DND-41 (cell line): ENCODE results near the gene GPX5.
"Not testable (repeated sequence)": the region's sequence is repeated elsewhere in the genome, so short reads cannot be mapped to it uniquely, and the experiment has no call there.

Source experiments
- ATAC-seq: fragments of 200-7000 bp; cut with Tn5 transposase; 3 replicates; pipeline ENCODE4 v1.9.1; 2021; ENCODE audit warnings: low read depth; ENCODE audit not compliant: insufficient read depth
- DNase-seq: peaks from one replicate; pipeline ENCODE4 v3.0.0-alpha.2; 2020
- H2AFZ ChIP-seq: 2 replicates; pipeline ENCODE4 v1.6.0; 2012; ENCODE audit warnings: low read depth, low read length
- H3K27ac ChIP-seq: 2 replicates; pipeline ENCODE4 v1.5.1; 2012; ENCODE audit warnings: low read length, inconsistent platforms
- H3K27me3 ChIP-seq: fragments of 200-600 bp; sonication (generic); 2 replicates; pipeline ENCODE4 v1.6.0; 2012; ENCODE audit warnings: low read length, mild to moderate bottlenecking, inconsistent platforms; ENCODE audit not compliant: insufficient read depth, poor library complexity
- H3K36me3 ChIP-seq: 2 replicates; pipeline ENCODE4 v1.5.1; 2012; ENCODE audit warnings: low read length, inconsistent platforms; ENCODE audit not compliant: insufficient read depth
- H3K4me1 ChIP-seq: 2 replicates; pipeline ENCODE4 v1.5.1; 2012; ENCODE audit warnings: mild to moderate bottlenecking, low read length; ENCODE audit not compliant: insufficient read depth
- H3K4me2 ChIP-seq: 2 replicates; pipeline ENCODE4 v1.6.0; 2012; ENCODE audit warnings: mild to moderate bottlenecking, moderate library complexity, low read length, inconsistent platforms; ENCODE audit not compliant: insufficient read depth
- H3K4me3 ChIP-seq, 2 experiments: fragments of 200-600 bp in 1 of 2; shearing (Covaris generic) in 1 of 2; 2 replicates each; pipeline ENCODE4 v1.5.1; 2012 to 2016; ENCODE audit warnings: inconsistent platforms in 2 of 2, low read length in 2 of 2, mild to moderate bottlenecking in 2 of 2, low read depth in 1 of 2, moderate library complexity in 1 of 2
- H3K79me2 ChIP-seq: 2 replicates; pipeline ENCODE4 v1.6.0; 2012; ENCODE audit warnings: low read length, inconsistent platforms; ENCODE audit not compliant: insufficient read depth
- H3K9ac ChIP-seq: 2 replicates; pipeline ENCODE4 v1.6.0; 2012; ENCODE audit warnings: low read depth, mild to moderate bottlenecking, inconsistent platforms, low read length, moderate library complexity
- H3K9me3 ChIP-seq: 2 replicates; pipeline ENCODE4 v1.5.1; 2012; ENCODE audit warnings: low read length, moderate library complexity, mild to moderate bottlenecking, inconsistent platforms; ENCODE audit not compliant: insufficient read depth, severe bottlenecking
- H4K20me1 ChIP-seq: 2 replicates; pipeline ENCODE4 v1.6.0; 2012; ENCODE audit warnings: low read length; ENCODE audit not compliant: insufficient read depth
- CTCF ChIP-seq: IDR thresholded peaks from 2 replicates; pipeline ENCODE4 v1.5.1; 2012; ENCODE audit warnings: borderline replicate concordance, low read length, moderate library complexity, mild to moderate bottlenecking; ENCODE audit not compliant: poor library complexity, severe bottlenecking; ENCODE audit errors: extremely low read depth
- EZH2 ChIP-seq: IDR thresholded peaks from 3 replicates; pipeline ENCODE4 v1.6.1; 2012; ENCODE audit warnings: borderline replicate concordance, low read depth, mild to moderate bottlenecking, moderate library complexity, low read length, inconsistent platforms; ENCODE audit not compliant: severe bottlenecking

GPX5 gene

GRCh38 chr6:28501259-28501658 lies 24.4 kb upstream of the GPX5 start:
- Histone ChIP-seq H3K4me3 (no peak overlapping the region), H3K9me3 (no peaks in the 10 kb centered on the region), H3K27me3 (no peaks in the 10 kb centered on the region), H3K4me2 (no peak overlapping the region), H3K79me2 (no peaks in the 10 kb centered on the region), H3K27ac (no peak overlapping the region), H3K4me1 (no peaks in the 10 kb centered on the region), H3K36me3 (no peaks in the 10 kb centered on the region), H2AFZ (no peak overlapping the region), H3K9ac (no peak overlapping the region), H4K20me1 (no peaks in the 10 kb centered on the region)
- ATAC-seq = no peak
- DNase-seq = no peak
- TF ChIP-seq EZH2 (no peak), CTCF (no peak)

GRCh38 chr6:28502136-28502535 lies 23.5 kb upstream of the GPX5 start:
- H3K27ac ChIP-seq, DNase-seq, H3K36me3 ChIP-seq, H2AFZ ChIP-seq, H3K4me1 ChIP-seq, H4K20me1 ChIP-seq, ATAC-seq, H3K4me3 ChIP-seq, H3K27me3 ChIP-seq, H3K4me2 ChIP-seq, H3K9me3 ChIP-seq, H3K79me2 ChIP-seq, H3K9ac ChIP-seq: not testable (repeated sequence)

GRCh38 chr6:28502709-28503305 lies 22.9 kb upstream of the GPX5 start:
- H4K20me1 ChIP-seq, H3K4me3 ChIP-seq, H3K36me3 ChIP-seq, H3K79me2 ChIP-seq, H2AFZ ChIP-seq, DNase-seq, H3K27me3 ChIP-seq, H3K9me3 ChIP-seq, ATAC-seq, H3K4me1 ChIP-seq, H3K27ac ChIP-seq, H3K9ac ChIP-seq, H3K4me2 ChIP-seq: not testable (repeated sequence)

- Histone ChIP-seq H2AFZ (no peak overlapping the region), H3K27ac (no peak overlapping the region), H3K4me1 (no peaks in the 10 kb centered on the region), H3K9ac (no peak overlapping the region), H3K4me2 (no peak overlapping the region), H4K20me1 (no peaks in the 10 kb centered on the region), H3K36me3 (no peaks in the 10 kb centered on the region), H3K9me3 (no peaks in the 10 kb centered on the region), H3K27me3 (no peaks in the 10 kb centered on the region), H3K79me2 (no peaks in the 10 kb centered on the region), H3K4me3 (no peak overlapping the region)
- TF ChIP-seq EZH2 (no peak), CTCF (no peak)
- ATAC-seq = no peak
- no peak for DNase-seq
Measured at GRCh38 chr6:28505733-28506132, 19.9 kb upstream of the GPX5 start.
